Endodermal cell (in vitro differentiated cells): Measurements from ENCODE around the gene SLC9B2. TPM values are rescaled to one million over a fixed set of nuclear protein-coding genes. Genes with fewer than 3 reads are reported as not detected.

Experiments used
- DNase-seq: peaks from one replicate; pipeline ENCODE4 v3.0.0-alpha.2; 2017
- H3K27ac ChIP-seq: 2 replicates; pipeline ENCODE4 v1.5.1; 2013; ENCODE audit warnings: mild to moderate bottlenecking, low read depth, low read length, moderate library complexity
- H3K27me3 ChIP-seq: 2 replicates; pipeline ENCODE4 v1.6.1; 2013; ENCODE audit warnings: mild to moderate bottlenecking, low read length, moderate library complexity; ENCODE audit not compliant: insufficient read depth, control insufficient read depth, poor library complexity, severe bottlenecking
- H3K36me3 ChIP-seq: 2 replicates; pipeline ENCODE4 v1.7.0; 2013; ENCODE audit warnings: mild to moderate bottlenecking, low read length, moderate library complexity; ENCODE audit not compliant: control insufficient read depth, insufficient read depth
- H3K4me1 ChIP-seq: one replicate; pipeline ENCODE4 v1.7.0; 2013; ENCODE audit warnings: low read length; ENCODE audit not compliant: control insufficient read depth, insufficient read depth
- H3K4me3 ChIP-seq: 2 replicates; pipeline ENCODE4 v1.5.1; 2013; ENCODE audit warnings: mild to moderate bottlenecking, low read length, moderate library complexity
- H3K9ac ChIP-seq: 2 replicates; pipeline ENCODE4 v1.6.1; 2013; ENCODE audit warnings: mild to moderate bottlenecking, low read length, moderate library complexity; ENCODE audit not compliant: poor library complexity, severe bottlenecking; ENCODE audit errors: extremely low read depth
- H3K9me3 ChIP-seq: 2 replicates; pipeline ENCODE4 v1.6.1; 2013; ENCODE audit warnings: mild to moderate bottlenecking, low read length, moderate library complexity; ENCODE audit not compliant: control insufficient read depth
- H3K27ac Mint-ChIP-seq: 2 replicates; pipeline ENCODE4 v1.8.0; 2020; ENCODE audit warnings: mixed read lengths
- H3K27me3 Mint-ChIP-seq: 2 replicates; pipeline ENCODE4 v1.8.0; 2021; ENCODE audit warnings: mild to moderate bottlenecking, mixed read lengths; ENCODE audit not compliant: insufficient read depth
- H3K36me3 Mint-ChIP-seq: 2 replicates; pipeline ENCODE4 v1.8.0; 2020; ENCODE audit warnings: low read depth, mixed read lengths
- H3K4me1 Mint-ChIP-seq: 2 replicates; pipeline ENCODE4 v1.8.0; 2020; ENCODE audit warnings: mixed read lengths
- H3K4me3 Mint-ChIP-seq: 2 replicates; pipeline ENCODE4 v1.8.0; 2020; ENCODE audit warnings: mild to moderate bottlenecking, moderate library complexity, mixed read lengths
- H3K9me3 Mint-ChIP-seq: 2 replicates; pipeline ENCODE4 v1.8.0; 2020; ENCODE audit warnings: mild to moderate bottlenecking, mixed read lengths
- CTCF ChIP-seq: fragments of 200-600 bp; sonication (generic); conservative IDR thresholded peaks from 2 replicates; pipeline ENCODE4 v1.5.0; 2021; ENCODE audit warnings: antibody characterized with exemption, mild to moderate bottlenecking
- WGBS, 2 experiments: methylation state at CpG; one replicate each; pipeline versions ENCODE4 v1.1.5 to v1.1.7; 2013; ENCODE audit warnings: missing lambda C conversion rate in 2 of 2, mixed read lengths in 1 of 2; ENCODE audit not compliant: insufficient coverage in 1 of 2, insufficient read length in 1 of 2; 5-methylcytosine and 5-hydroxymethylcytosine counted together
- total RNA-seq, 2 donors: library from RNA; stranded (reverse); fragmentation: NEBNext Ultra II Directional in 1 of 2; extraction: Animal tissue kit (Norgen Biotek cat#: 25700) in 1 of 2; gene quantifications; 2 replicates in 1 of 2; 3 replicates in 1 of 2; pipeline ENCODE4 v1.2.1, GENCODE V29; 2021

SLC9B2 gene
- total RNA-seq, 2 donors from 2014 or later: 8.2 to 11.3 TPM

- 92% methylated on average over 1 of the region's 1 CpG; no CpG with 5 or more reads in 1 of the 2 experiments for WGBS, 2 experiments
- Mint-ChIP-seq H3K4me3 (no peak overlapping the region), H3K4me1 (no peaks in the 10 kb centered on the region)
Measured at GRCh38 chr4:103026868-103027267, 49.7 kb downstream of the SLC9B2 start.

GRCh38 chr4:103024996-103025395 lies 51.6 kb downstream of the SLC9B2 start:
- Histone ChIP-seq H3K27me3 (no peaks in the 10 kb centered on the region), H3K4me1 (no peaks in the 10 kb centered on the region), H3K9ac (no peak overlapping the region), H3K9me3 (no peaks in the 10 kb centered on the region), H3K27ac (no peak overlapping the region), H3K36me3 (no peaks in the 10 kb centered on the region), H3K4me3 (no peak overlapping the region)
- DNase-seq: no peak
- 75 to 100% methylated on average over 1 to 3 of the region's 3 CpGs for WGBS, 2 experiments
- Mint-ChIP-seq H3K27me3 (peaks cover 19% of the 10 kb centered on the region), H3K27ac (no peak overlapping the region), H3K36me3 (no peaks in the 10 kb centered on the region), H3K9me3 (no peaks in the 10 kb centered on the region), H3K4me3 (no peak overlapping the region), H3K4me1 (peaks cover under 1% of the 10 kb centered on the region)
- no peak for TF ChIP-seq CTCF

More at GRCh38 chr4:103026868-103027267, 49.7 kb downstream of the SLC9B2 start:
- H3K27me3 Mint-ChIP-seq: peaks cover 15% of the 10 kb centered on the region
- DNase-seq: no peak
- H3K36me3 ChIP-seq: no peaks in the 10 kb centered on the region
- H3K27ac ChIP-seq: no peak overlapping the region
- no peaks in the 10 kb centered on the region for H3K9me3 ChIP-seq
- no peaks in the 10 kb centered on the region for H3K4me1 ChIP-seq
- no peaks in the 10 kb centered on the region for H3K36me3 Mint-ChIP-seq
- TF ChIP-seq CTCF: no peak
- no peaks in the 10 kb centered on the region for H3K27me3 ChIP-seq
- H3K27ac Mint-ChIP-seq: no peak overlapping the region
- H3K9ac ChIP-seq: no peak overlapping the region
- H3K9me3 Mint-ChIP-seq: no peaks in the 10 kb centered on the region
- H3K4me3 ChIP-seq: no peak overlapping the region

- H3K27ac Mint-ChIP-seq: no peak overlapping the region
- H3K4me1 Mint-ChIP-seq: peaks cover 7% of the 10 kb centered on the region
- no peak for DNase-seq
- Histone ChIP-seq H3K27me3 (no peaks in the 10 kb centered on the region), H3K27ac (no peak overlapping the region), H3K4me1 (no peaks in the 10 kb centered on the region), H3K9ac (no peak overlapping the region), H3K9me3 (no peaks in the 10 kb centered on the region), H3K36me3 (no peaks in the 10 kb centered on the region), H3K4me3 (no peak overlapping the region)
- no peak overlapping the region for H3K4me3 Mint-ChIP-seq
- TF ChIP-seq CTCF: no peak
- H3K27me3 Mint-ChIP-seq: peaks cover 19% of the 10 kb centered on the region
- 97% methylated on average over 2 of the region's 2 CpGs; no CpG with 5 or more reads in 1 of the 2 experiments for WGBS, 2 experiments
- H3K36me3 Mint-ChIP-seq: no peaks in the 10 kb centered on the region
- no peaks in the 10 kb centered on the region for H3K9me3 Mint-ChIP-seq
Measured at GRCh38 chr4:103021120-103021519, 55.4 kb downstream of the SLC9B2 start.
